IPS DF 4.7 (cell line): ENCODE results near the gene DPP6.
"Not testable (repeated sequence)": the region's sequence is repeated elsewhere in the genome, so short reads cannot be mapped to it uniquely, and the experiment has no call there.

Experiments used
- DNase-seq: peaks from one replicate; pipeline ENCODE4 v3.0.0-alpha.2; 2013; ENCODE audit warnings: low spot score; ENCODE audit errors: extremely low read depth

The DPP6 gene

DNA sequence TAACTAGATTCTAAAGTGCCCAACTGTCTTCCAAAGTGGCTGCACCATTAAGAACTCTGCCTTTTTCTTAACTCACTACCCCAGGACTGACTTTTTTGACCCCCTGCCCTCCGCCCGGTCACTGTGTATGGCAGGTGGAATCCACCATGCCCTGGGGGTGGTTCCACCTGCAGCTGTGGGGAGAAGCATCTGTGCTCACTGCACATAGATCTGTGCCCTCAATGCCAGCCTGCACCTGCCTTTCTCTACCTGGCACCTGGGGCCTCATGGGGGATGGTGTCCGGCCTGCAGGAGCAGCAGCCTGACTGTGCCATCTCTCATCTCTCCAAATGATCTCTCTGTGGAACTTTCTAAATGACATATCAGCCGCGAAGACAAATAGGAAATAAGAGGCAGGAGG, 597.2 kb downstream of the DPP6 start:
- DNase-seq: no peak

DNA sequence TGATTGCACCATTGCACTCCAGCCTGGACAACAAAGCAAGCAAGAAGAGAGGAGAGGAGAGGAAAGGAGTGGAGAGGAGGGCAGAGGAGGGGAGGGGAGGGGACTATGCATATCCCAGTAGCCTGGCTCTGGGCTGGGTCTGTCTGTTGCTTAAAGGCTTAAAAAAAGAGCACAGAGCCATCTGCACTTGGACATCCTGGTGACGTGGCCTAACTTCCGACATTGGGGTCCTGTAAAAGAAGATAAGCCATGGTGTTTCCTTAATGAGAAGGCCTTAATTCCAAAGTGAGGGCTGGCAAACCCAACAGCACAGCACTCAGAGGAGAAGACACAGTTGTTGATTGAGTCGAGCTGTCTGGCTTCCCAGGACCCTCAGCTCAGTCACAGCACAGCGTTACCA, 598.1 kb downstream of the DPP6 start:
- no peak for DNase-seq

DNA sequence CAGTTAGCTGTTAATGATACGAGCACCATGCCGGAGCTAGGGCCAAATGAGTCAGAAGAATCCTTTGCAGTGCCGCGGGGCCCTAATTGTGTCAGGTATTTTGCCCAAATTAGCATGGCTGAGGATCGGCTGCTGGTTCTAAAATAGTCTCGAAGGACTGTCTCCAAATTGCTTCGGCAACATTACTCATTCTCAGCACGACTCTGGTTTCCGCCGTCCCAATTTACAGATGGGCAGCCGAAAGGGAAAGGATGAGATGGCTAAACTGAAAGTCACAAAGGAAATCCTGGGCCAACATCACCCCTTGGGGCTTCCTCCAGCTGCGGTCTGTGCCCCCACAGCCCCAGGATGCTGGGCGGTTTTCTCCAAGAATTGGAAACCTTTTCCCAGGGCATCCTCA, 599.3 kb downstream of the DPP6 start:
- no peak for DNase-seq

DNA sequence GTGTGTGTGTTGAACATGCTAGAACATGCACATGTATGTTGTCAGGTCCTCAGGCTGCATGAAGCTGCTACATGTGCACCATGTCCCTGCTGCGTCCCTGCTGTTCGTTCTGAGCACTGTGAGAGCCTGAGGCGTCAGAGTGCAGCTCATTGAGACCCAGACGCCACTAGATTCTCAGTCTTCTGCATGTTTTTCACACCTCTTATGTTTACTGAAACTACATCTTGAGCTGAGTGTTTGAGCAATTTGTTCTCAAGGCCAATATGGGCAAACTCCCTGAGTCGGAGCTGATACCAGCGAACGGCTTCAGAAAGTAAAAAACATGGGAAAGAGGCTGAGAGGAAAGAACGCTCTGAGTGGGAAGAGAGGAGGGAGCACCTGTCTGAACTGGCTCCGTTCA, 600.4 kb downstream of the DPP6 start:
- no peak for DNase-seq

DNA sequence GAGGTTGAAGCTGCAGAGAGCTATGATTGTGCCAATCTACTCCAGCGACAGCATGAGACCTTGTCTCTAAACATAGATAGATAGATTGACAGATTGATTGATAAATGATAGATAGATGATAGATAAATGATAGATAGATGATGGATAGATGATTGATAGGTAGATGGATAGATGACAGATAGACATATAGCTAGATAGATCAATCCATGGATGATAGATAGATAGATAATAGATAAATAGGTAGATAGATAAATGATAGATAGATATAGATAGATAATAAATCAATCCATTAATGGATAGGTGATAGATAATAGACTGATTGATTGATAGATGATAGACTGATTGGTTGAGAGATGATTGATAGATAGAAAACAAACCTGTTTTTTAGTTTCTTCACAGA, 601.1 kb downstream of the DPP6 start:
- no peak for DNase-seq

DNA sequence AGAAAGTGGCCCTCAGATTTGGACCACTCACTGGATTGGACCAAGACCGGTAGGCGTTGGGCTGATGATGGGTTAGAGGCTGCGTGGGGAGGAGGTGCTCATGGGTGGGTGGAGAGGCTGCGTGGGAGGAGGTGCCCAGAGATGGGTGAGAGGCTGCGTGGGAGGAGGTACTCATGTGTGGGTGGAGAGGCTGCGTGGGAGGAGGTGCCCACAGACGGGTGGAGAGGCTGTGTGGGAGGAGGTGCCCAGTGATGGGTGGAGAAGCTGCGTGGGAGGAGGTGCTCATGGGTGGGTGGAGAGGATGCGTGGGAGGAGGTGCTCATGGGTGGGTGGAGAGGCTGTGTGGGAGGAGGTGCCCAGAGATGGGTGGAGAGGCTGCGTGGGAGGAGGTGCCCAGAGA, 604.4 kb downstream of the DPP6 start:
- no peak for DNase-seq

DNA sequence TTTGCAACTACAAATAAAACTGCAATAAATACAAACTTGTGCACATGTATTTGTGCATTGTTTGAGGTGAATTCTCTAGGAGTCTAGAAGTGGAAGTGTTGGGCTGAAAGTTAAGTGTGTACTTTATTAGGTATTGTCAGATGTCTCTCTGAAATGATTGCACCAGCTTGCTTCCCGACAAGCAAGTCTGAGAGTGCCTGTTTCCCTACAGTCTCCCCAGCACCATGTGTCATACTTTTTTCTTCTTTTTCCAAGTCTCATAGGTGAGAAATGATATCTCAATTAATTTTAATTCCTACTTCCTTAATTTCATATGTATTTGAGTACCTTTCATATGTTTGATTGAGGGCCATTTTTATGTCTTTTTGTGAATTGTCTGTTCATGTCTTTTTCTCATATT, 614.6 kb downstream of the DPP6 start:
- DNase-seq: no peak

DNA sequence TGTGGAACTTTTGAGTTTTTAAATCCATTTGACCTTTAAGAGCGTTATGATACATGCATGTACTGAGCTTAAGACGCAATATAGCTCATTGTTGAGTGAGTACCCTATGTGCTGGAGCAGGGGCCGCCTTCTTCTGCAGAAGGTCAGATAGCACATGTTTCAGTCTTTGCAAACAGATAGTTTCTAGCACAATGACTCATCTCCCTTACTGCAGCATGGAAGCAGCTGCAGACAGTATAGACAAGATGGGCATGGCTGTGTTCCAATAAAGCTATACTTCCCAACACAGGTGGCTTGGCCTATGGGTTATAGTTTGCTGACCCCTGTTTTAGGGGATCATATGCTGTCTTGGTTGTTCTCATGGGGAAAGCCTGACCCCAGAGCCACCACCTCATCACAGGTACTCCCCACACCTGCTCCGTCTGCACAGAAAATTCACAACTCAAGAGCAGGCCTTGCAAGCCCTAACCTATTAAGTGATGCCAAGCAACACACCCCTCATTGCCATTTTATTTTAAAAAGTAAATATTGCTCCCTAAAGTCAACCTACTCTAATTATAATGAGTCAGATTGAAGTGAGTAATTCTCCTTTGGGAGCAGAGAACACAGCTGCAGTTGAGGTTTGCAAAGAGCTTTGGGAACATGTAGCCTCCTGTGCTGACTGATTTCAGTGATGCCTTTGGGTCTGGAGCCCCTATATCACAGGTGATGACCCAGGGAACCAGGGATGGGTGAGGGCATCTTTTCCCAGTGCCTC, 620.6 kb downstream of the DPP6 start:
- no peak for DNase-seq

DNA sequence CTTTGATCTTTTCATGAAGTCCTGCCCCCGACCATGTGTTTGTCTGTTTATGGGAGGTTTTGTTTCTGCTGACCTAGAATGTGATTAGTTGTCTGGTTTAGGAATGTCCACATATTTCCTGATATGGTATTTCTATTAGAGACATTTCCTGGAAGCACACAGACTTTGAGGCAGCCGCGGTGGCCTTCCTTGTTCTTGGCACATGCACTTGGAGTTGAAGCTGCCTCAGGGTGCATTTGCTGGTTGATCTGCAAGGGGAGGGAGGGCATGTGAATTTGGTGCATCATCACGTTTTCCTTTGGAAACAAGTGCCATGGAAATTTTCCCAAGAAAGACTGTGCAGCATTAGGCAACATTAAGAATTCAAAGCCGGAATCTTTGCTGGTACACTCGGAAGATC, 622.0 kb downstream of the DPP6 start:
- no peak for DNase-seq

DNA sequence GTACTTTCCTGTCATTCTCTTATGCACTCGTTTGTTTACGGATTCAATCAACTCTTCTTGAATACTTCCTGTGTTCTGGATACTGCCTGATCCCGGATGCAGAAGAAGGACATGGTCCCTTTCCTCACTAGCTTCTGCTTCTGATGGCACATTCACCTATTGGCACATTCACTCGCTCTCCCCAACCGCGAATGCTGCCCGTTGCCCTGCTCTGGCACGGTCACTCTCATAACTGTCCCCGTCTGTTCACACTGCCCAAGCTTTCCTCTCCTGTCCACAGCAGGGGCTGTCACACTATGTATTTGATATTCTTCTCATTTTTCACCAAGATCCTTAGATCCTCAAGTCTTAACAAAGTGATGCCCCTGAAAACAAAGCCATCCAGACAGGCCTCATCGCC, 623.4 kb downstream of the DPP6 start:
- no peak for DNase-seq

DNA sequence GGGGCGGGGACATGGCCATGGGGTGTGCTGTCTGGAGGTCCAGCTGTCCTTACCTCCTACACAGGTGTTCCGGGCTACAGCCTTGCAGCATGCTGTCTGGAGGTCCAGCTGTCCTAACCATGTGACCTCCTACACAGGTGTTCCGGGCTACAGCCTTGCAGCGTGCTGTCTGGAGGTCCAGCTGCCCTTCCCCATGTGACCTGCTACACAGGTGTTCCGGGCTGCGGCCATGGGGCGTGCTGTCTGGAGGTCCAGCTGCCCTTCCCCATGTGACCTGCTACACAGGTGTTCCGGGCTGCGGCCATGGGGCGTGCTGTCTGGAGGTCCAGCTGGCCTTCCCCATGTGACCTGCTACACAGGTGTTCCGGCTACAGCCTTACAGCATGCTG, 623.8 kb downstream of the DPP6 start:
- not testable (repeated sequence) for DNase-seq

DNA sequence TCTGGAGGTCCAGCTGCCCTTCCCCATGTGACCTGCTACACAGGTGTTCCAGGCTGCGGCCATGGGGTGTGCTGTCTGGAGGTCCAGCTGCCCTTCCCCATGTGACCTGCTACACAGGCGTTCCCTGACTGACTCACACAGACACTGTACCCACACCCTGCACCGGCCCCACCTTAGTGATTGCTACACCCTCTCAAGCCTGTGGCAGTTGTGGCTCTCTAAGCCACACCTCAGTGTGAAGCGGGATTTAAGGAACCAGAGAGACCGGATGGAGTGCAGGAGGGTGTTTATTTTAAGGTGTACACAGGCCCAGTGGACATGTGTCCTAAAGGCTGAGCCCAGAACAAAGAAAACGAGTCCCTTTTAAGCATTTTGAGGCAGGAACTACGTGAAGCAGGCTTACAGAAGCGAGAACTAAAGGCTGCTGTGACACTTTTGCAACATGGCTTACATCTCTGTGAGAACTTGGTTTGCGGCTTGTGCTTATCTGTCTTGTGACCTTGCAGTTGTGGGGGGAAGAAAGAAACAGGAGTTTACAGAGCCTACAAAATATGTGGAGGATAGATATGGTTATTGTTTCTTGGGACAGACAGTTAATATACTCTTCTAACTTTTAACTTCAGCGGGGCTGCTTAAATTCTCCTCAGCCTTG, 624.4 kb downstream of the DPP6 start:
- DNase-seq: no peak

DNA sequence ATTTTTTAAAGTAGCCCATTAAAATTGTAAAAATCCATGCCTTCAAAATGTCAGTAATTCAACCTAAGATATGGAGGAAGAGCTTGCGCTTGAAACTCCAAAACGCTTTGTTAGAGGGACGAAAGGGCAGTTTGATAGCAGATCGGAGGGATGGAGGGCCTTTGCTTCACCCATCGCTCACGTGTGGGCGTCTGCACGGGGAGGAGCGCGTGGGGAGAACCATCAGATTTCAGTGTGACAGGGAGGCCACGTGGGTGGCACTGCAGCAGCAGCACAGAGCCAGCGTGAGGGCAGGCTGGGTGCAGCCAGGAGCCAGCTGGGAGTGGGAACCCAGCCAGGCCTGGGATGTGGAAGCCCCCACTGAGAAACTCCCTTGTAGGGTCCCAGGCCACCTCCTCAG, 625.3 kb downstream of the DPP6 start:
- no peak for DNase-seq

DNA sequence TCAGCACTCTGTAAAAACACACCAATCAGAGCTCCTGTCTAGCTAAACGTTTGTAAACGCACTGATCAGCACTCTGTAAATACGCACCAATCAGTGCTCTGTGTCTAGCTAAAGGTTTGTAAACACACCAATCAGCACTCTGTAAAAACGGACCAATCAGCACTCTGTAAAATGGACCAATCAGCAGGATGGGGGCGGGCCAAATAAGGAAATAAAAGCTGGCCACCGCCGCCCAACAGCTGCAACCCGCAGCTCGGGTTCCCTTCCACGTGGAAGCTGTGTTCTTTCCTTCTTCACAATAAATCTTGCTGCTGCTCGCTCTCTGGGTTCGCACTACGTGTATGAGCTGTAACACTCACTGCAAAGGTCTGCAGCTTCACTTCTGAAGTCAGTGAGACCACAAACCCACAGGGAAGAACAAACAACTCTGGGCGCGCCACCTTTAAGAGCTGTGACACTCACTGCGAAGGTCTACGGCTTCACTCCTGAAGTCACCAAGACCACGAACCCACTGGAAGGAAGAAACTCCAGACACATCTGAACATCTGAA, 625.9 kb downstream of the DPP6 start:
- DNase-seq: not testable (repeated sequence)

DNA sequence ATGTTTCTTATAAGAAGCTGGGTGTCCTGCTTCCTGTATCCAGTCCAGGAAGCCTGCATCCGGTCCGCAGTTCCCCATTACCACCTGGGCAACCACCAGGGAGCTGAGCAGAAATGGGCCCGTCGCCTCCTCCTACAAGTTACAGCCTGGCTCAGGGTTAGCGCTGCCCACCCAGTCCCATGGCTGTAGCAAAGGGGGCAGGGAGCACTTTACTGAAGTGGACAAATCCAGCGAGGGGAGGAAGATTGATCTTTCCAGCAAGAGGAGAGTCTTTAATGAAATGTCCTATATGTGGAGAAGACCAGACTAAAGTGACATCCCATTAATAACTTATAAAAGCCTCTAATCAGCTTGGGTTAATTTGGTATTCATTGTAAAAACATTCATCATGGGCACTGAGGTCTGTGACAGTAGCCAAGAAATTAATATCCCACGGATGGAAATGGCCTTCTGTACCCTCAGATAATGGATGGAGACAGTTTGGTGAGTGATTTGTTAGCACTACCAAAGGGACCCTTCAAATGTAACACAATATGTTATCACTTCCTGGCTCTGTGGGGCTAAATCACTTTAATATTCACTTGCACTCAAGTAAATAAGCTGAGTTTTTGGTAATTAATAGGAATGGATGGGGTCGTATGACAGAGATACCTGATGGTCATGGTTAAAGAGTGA, 627.3 kb downstream of the DPP6 start:
- no peak for DNase-seq

DNA sequence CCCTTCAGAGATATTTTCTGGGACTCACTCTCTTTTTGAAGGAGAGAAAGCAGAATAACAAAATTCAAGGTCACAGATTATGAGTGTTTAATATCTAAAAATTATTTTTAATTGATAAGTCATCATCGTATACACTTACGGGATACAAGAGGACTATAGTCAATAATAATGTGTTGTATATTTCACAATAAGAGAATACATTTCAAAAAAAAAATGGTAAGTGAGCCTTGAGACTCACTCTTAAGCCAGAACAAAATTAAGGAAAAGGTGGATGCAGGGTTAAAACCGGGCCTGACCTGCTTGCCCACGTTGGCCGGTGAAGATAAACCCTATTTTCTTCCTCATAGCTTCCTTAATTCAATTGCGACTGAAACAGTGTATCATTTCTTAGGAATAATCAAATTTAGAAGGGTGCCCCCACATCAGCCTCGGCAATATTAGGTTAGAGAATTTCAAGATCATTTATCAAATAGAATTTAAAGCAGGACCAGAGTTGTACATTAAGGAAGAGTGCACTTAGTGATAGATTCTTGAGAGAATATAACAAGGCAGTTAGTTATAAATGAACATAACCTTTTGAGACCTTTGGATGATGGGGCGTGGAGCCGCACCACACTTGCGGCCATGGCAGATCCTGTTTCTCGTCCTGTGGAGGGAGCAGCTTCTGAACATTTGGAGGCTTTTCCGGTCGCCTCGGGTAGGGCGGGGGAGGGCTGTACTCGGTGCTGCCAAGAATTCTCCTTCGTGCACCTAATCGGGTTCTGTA, 628.9 kb downstream of the DPP6 start:
- DNase-seq: no peak

DNA sequence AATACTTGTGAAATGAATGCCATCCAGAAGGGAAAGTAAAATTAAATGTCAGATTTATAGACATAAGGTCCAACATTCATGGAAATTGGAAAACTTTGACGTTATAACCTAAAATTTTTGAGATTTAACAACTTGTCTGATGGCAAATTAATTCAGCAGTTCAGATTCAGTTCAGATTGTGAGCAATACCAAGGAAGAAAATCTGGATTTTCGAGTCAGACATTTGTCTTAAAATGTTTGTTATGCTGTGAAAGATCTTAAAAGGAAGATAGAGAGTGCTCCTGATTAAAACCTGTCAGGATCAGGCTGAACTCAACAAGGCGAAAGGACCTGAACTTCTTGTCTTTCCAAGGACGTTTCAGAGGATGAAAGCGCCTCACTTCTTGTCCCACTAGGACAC, 629.8 kb downstream of the DPP6 start:
- no peak for DNase-seq

DNA sequence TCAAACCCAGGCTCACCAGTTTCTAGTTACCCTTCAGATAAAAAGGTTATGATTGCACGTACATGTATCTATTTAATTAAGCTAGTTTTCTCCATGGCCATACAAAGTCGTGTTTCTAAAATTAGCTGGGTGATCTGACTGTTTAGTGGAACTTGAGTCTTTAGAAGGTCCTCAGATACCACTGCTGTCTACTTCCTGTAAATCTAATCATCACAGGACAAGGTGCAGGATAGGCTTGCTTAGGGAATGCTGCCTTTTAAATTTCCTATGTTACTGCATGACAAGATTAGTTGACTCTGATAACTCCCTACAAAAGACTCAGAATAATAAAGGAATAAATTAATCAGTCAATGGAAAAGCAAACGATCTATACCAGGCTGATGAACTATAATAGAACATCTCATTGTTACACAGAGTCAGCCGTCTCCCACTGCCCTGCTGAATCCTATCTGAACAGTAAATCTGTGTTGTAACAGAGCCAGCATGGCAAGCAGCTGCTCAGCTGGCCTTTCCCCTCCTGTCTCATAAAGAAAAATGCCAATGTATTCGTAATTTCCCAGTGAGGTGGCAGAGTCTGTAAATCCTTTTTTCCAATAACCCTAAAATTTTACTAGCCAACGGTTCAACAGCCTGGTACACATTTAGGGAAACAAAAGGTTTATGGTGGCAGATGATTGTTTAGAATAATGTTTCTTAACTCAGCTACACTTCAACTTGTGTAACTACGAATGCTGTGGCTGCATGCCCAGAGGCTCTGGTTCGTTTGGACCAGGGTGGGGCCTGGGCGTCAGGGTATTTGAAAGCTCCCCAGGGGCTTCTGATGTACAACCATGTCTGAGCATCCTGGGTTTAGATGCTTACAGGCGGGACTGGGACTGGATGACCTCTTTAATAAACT, 632.7 kb downstream of the DPP6 start:
- no peak for DNase-seq

DNA sequence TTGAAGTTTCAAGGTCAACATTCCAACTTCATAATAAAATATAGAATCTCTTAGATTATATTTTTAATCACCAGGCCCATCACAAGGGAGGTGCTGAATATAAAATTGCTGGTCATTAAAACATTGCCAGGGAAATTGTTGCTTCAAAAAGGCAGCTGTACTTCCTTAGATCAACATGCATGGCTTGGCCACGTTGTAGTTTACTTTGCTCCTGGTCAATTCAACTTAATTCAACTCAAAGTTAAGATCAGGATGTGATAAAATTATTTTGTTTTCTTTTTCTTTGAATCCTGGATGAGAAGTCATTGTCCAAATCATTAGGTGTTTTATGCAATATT, 633.3 kb downstream of the DPP6 start:
- no peak for DNase-seq

DNA sequence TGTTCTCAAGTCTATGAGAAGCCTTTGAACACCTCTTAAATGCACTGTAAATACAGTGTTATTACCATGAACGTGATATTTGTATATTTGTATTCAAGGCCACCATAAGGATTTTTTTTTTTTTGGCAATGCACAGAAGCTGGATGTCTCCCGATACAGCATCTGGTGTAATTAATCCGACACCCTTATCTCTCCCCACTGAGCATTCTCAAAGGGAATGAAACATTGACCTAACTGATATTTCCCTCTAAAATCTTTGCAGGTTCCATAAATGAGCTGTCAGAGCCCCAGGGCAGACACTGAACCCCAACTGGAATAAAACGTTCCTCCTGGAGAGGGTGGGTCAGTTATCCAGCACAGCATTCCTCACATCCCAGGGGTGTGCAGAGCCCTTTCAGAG, 634.1 kb downstream of the DPP6 start:
- no peak for DNase-seq

DNA sequence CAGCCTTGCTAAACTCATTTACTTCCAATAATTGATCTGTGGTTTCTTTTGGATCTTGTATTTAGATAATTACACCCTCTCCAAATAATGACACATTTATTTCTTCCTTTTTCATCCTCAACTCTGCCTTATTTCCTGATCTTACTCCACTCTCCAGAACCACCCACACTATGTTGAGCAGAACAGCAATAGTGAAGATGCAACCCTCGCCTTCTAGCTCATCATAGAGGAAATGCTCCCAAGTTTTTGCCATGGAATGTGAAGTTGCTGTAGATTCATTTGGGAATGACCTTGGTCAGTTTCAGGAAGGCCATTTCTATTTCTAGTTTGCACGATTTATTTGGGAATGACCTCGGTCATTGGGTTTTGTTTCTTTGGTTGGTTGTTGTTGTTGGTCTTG, 636.8 kb downstream of the DPP6 start:
- no peak for DNase-seq
